ENCODE measurements around the gene POLD1.
"Not testable (repeated sequence)": the region's sequence is repeated elsewhere in the genome, so short reads cannot be mapped to it uniquely, and the experiment has no call there.

The POLD1 gene

DNA sequence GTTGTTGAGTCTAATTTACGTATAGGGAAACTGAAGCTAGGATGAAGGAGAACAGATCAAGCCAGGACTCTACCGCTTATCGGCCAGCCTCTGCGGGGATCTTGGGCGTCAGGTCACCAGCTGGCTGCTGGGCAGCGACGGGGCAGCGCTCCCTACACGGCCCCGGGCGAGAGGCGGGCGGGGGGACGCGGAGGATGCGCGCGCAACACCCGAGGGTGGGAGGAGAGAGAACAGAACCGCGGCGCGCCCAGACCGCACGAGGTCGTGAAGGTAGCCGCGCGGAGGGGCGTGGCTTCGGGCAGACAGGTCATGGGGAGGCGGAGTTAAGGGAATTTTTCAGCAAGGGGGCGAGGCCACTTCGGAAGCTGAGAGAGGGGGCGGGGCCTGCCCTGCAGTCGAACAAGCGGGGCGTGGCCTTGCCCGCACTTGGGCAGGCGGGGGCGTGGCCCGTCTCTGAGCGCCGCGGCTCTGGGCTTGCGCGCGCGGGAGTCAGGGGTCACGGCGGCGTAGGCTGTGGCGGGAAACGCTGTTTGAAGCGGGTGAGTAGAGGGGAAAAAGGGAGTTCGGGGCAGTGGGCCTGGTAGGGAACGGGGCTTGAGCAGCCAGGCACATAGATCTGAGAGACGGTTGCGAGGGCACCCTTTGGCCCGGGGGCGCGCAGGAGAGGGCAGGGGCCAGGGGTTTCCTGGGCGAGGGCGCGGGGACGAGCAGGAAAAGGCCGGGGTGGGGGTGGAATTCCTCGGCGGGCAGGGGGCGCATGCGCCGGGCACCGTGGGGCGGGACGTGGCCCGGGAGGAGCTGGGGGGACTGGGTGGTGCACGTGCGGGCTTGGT lies at the start of gene POLD1:
TSS of gene POLD1 (plus strand) at position 496 of the 833 bp plus-strand sequence. CDS start 14,505 bp downstream, outside the sequence.
- DNase-seq: peak; percentile 99

DNA sequence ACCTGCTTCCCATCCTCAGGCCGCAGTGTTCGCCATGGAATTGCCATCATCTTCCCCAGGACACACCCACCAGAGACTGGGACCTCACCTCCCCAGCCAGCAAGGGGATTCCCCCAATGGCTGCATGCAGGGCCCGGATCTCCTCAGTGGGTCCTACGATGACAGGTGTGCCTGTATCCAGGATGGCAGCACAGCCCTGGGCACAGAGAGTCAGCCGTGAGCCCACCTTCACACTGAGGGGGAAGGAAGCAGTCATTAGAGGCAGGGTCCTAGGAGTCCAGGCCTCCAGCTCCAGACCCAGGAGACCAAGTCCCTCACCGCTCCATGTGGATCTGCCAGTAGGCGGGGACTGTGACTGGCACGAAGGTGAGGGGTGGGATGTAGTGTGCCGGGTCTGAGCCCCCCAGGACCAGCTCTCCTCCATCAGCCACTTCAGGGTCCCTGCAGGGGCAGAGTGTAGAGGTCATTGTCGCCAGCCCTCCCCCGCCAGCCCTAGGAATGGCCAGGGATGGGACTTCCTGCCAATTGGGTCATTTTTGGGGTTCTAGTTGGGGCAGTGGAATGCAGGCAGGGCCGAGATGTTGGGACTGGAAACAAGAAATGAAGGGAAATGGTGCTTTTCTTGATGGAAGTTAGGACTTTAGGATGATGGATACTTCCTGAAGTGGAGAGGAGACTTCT lies 49.3 kb upstream of the POLD1 start:
- no peak for DNase-seq

DNA sequence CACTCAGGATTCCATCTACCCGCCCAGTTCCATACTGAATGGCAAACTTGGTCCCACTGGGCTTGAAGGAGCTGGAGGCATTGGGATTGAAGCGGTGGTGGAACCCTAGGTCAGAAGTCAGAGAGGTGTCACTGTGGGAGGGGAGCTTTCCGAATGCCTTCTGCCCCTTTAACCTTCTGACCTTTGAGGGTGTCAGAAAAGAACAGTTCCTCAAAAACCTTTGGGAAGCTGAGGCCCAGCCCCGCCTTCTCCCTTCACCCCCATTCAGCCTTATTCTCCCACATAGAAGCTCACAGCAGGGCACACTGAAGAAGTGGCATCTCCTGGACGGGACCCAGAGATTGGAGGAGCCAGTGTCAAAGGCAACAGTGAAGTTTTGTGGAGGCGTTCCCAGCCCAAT lies 47.1 kb upstream of the POLD1 start:
- DNase-seq: not testable (repeated sequence)

DNA sequence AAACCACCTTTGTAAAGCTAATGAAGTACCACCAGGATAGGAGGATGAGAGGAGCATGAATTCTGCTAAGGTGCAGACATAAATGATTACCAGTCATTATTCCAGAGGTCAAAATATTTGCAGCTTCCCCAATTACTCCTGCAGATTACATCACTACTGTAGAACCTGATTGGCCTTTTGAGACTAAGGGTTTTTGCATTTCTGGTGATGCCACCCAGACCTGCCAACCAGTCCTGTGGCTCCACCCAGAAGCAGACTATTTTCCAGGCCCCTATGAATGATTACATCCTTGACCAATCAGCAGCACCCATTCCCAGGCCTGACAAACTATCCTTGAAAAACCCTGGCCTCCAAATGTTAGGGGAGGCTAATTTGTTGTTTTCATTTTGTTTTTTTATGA lies 43.8 kb upstream of the POLD1 start:
- DNase-seq: no peak

DNA sequence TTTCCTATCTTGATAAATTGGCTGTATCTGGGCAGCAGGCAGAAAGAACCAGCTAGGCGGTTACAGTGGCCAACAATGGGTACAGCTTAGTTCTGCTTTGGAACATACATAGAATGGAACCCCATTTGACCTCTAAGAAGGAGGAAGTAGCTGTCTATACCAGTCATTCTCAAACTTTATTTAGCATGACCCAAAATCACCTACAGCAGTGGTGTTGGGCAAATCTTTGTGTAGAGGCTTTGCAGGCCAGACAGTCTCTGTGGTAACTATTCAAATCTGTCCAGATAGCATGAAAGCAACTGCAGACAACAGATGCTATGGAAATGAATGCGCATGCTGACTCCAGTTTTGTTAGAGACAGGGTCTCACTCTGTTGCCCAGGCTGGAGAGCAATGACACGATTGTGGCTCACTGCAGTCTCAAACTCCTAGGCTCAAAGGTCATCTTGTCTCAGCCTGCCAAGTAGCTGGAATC lies 43.0 kb upstream of the POLD1 start:
- no peak for DNase-seq

DNA sequence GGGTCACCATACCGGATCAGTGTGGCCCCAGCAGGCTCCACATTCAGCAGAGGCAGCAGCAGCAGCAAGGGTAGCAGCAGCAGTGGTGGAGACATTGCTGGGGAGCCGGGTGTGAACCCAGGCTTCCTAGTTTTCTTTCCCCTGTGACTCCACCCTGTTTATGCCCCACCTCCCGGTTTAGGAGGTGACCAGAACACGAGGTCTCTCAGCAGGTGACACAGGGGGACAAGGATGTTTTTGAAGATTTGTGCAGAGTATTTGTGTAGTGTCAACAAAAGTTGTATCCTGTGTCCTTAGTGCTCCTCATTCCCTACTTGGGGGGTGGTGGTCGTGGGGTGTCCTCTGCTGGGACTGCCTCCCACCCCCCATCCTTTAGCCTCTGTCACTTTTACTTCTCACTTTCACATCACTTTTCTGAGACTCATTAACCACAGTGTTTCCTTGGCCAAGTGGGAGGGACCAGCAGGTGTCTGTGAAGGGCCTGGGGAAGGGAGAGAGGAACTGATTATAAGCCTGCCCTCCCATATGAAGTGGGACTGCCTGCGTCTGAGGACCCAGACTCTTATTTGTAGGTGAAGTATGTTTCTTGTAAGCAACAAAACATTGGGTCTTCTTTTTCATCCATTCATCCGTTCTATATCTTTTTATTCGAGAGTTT lies 39.4 kb upstream of the POLD1 start:
- DNase-seq: no peak

DNA sequence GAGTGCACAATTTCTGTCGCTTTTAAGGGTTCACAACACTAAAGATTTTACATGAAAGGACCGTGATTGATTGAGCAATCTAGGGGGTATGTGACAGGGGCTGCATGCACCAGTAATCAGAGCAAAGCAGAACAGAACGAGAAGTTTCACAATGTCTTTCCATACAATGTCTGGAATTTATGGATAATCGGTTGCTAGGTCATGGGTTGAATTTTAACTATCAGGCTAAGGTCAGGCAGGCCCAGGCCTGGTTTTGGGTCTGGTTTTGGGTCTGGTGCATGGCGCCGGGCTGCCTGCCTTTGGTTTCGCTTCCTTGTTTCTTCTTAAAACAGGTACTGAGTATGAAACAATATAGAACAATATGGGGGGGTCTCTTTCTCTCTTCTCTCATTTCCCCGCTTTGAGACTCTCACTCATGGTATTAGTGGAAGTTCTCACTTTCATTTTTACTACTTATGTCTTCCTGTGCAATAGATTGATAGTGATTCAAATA lies 37.0 kb upstream of the POLD1 start:
- DNase-seq: not testable (repeated sequence)

DNA sequence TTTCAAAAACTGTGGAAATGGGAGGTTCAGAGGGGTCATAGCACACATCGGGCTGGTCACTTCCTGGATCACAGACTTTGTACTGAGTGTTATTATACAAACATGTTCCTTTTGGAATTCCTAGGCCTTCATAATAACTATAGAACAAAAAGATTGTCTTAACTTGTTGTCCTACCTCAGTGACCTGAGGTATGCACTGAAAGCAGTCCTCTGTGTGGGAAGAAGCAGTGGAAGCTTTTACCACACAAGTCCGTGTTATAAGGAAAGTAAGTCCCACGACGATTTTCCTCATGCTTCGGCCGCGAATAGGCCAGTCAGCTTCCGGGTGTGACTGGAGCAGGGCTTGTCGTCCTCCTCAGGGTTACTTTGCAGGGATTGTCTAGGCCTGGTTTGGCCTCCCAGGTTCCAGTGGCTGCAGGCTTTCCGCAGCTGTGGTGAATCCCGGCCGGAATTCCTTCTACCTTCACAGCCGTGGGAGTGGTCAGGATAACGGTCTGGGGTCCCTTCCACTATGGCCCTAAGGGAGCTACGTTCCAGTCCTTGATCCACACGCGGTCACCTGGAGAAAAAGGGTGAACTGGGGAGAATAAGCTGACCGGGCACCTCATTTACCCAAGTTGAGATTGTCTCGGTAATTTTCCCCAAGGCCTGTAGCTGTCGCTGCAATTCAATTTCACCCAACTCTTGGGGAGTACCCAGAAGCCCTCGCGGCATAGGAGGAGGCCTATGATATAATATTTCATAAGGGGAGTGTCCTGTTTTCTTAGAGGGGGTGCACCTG lies 34.7 kb upstream of the POLD1 start:
- DNase-seq: no peak

DNA sequence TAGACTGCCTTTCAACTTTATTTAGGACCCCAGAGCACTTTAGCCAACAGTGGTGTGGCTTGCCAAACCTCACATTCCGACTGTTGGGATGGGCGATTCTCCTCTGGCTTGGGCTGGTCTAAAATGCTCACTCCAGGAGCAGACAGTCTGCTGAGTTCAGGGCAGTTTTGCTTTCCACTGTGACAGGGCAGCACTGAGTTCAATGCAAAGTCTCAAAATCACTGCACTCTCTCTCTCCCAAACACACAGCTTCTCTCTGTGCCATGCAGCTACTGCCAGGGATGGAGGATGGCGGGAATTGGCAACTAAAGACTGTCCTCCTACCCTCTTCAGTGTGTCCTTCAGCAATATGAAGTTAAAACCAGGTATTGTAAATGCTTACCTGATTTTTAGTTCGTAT lies 31.9 kb upstream of the POLD1 start:
- DNase-seq: no peak

DNA sequence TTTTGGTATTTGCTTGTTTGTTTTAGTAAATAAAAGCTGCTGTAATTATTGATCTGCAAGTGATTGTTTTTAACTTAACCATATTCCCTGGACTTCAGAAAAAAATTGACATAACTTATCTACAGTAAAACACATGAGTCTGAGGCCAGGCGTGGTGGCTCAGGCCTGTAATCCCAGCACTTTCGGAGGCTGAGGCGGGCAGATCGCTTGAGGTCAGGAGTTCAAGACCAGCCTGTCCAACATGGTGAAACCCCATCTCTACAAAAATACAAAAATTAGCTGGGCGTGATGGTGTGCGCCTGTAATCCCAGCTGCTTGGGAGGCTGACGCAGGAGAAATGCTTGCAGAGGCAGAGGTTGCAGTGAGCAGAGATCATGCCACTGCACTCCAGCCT lies 30.7 kb upstream of the POLD1 start:
- not testable (repeated sequence) for DNase-seq

DNA sequence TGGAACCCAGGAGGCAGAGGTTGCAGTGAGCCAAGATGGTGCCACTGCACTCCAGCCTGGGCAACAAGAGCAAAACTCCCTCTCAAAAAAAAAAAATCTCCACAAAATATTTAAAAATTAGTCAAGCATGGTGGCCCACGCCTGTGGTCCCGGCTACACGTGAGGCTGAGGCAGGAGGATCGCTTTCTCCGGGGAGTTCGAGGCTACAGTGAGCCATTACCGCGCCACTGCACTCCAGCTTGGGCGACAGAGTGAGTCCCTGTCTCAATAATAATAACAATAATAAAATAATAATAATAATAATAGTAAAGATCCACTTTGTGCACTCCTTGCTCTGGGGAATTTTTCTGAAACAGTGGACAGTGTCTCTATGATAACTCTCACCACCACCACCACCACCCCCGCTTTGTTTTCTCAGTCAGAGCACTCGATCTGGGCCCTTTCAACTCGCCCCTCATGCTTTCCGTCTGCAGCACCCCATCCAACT lies 27.4 kb upstream of the POLD1 start:
- DNase-seq: no peak

DNA sequence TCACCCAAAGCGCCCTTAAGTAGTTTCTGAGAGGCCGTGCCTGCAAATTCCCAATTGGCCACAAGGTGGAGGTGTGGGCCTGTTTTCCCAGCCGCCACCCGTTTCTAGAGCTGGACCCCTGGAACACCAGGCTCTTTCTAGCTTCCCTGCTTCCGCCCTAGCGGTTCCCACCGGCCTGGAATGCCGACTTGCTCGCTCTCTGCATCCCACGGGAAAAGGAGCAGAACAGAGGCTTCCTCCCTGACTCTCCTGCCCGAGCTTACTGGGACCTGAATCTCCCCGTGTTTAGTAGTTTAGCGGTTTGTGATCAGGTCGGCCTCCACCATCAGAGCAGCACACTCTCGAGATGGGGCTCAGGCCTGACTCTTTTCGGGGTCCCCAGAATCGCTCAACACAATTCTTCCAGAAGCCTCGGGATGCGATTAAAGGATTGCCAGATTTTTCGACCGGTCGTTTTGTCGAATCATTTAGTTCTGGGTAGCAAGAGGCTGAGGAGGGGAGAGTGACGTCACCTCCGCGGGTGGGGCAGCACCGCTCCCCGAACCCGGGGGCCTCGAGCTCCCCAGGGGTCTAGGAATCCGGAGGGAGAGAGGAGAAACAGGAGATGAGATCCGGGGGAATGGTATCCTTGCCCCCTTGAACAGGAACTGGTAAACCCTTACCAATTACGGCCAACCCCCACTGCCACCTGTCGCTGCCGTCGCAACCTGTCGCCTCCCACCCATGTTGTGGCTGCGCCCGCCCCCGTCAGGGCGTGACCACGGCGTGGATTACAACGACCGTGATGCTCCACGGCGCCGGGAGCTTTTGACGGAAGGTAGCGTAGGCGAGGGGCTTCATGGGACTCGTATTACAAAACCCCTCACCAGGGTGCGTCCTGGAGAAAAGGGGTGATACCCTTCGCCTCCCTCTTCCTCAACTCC lies 26.7 kb upstream of the POLD1 start:
- DNase-seq: peak; percentile 88

DNA sequence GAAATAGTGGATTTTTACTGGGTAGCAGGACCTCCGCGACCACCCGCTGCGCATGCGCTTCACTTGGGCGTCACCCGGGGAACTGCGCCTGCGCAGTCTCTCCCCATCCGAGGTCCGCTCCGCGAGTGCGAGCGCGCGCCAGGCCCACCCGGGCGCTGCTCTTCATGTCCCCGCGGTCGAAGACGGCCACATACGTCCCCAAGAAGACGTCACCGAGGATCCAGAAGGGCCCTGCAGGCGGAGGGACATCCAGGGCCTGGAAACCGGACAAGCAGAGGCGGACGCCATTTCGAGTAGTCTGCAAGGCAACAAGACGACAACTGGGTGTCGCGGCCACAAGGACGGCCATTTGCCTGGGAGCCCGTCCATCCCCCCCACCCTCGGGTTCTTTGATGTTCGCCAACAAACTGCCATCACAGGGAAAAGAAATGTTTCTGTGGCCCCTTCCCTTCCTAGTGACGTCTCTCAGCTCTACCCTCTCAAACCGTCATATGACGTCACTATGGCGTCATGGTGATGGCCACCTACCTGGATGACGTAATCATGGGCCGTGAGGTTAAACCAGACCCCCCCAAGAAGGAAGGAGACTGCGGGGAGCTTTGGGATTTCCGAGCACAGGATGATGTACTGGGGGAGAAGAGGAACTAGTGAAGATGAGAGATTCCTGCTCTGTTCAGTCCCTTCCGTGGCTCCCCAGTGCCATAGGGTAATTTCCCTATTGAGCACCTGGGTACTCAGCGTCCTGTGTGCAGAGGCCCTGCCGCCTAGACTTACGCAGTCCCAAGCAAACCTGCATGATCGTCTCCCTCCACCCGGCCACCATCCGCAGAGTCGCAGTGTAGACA lies 25.4 kb upstream of the POLD1 start:
- peak; percentile 79 for DNase-seq

DNA sequence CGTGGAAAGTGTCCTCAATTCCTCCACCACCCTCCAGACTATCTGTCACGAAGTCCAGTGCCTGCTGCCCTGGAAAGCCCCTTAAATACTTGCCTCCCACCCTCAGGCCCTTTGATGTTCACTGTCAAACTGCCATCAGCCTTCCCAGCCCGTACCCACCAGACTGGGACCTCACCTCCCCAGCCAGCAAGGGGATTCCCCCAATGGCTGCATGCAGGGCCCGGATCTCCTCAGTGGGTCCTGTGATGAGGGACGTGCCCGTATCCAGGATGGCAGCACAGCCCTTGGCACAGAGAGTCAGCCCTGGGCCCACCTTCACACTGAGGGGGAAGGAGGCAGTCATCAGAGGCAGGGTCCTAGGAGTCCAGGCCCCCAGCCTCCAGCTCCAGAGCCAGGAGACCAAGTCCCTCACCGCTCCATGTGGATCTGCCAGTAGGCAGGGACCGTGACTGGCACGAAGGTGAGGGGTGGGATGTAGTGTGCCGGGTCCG lies 24.8 kb upstream of the POLD1 start:
- DNase-seq: no peak

DNA sequence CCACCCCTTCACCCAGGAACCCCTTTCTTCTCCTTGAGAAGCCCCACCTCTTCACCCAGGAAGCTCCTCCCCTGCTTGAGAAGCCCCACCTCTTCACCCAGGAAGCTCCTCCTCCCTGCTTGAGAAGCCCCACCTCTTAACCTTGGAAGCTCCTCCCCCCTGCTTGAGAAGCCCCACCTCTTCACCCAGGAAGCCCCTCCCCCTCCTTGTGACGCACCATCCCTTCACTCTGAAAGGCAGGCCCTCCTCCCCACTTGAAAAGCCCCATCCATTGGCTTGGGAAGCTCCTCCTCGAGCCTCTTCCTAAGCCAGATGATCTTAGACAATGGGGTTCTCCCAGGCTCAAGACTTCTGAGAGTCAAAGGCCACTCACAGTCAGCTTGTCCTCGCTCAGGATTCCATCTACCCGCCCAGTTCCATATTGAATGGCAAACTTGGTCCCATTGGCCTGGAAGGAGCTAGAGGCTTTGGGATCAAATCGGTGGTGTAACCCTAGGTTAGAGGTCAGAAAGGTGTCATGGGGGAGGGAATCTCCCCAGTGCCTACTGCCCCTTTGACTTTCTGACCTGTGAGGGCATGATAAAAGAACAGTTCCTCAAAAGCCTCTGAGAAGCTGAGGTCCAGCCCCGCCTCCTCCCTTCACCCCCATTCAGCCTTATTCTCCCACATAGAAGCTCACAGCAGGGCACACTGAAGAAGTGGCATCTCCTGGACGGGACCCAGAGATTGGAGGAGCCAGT lies 22.7 kb upstream of the POLD1 start:
- DNase-seq: peak; percentile 75

DNA sequence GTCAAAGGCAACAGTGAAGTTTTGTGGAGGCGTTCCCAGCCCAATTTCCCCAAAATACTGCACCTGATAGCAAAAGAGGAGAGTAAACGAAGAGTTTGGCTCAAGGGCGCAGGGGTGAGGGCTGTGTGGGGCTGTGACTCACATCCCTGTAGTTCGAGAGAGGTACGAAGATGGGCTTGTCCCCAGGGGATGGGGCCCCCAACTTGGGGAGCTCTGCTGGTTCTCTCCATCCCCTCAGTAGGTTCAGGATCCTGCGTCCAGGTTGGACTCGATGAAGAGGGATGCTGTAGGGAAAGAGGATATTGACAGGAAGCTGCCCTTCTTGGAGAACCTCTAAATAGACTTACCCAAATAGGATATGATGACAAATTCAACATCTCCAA lies 22.1 kb upstream of the POLD1 start:
- no peak for DNase-seq

DNA sequence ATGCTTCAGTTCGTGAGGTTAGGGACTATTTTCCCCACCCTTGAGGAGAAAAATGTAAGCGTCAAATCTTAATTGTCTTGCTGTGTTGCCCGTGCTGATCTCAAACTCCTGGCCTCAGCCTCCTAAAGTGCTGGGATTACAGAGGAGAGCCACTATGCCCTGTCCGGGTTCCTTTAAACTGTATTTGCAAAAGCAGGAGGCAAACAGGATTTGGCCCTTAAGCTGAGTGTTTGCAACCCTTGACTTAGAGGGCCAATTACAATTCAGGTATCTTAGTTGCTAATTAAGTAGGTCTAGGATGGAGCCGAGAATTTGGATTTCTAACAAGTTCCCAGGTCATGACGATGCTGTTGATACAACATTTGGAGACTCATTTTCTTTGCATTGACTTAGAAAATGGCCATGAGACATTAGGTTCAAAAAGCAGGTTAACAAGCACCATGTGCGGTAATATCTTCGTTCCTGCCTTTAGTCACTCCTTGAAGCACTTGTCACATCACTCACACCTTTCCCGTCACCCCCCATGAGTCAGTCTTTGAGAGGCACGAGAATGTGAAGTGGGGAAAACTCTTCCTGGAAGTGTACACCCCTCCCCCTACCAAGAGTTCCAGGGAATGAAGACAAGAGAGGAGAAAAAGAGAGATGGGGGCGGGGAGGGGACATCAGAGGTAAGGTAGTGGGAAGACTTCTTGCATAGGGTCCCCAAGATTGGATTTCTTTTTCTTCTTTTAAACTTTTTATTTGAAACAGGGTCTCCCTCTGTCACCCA lies 21.3 kb upstream of the POLD1 start:
- peak; percentile 74 for DNase-seq

DNA sequence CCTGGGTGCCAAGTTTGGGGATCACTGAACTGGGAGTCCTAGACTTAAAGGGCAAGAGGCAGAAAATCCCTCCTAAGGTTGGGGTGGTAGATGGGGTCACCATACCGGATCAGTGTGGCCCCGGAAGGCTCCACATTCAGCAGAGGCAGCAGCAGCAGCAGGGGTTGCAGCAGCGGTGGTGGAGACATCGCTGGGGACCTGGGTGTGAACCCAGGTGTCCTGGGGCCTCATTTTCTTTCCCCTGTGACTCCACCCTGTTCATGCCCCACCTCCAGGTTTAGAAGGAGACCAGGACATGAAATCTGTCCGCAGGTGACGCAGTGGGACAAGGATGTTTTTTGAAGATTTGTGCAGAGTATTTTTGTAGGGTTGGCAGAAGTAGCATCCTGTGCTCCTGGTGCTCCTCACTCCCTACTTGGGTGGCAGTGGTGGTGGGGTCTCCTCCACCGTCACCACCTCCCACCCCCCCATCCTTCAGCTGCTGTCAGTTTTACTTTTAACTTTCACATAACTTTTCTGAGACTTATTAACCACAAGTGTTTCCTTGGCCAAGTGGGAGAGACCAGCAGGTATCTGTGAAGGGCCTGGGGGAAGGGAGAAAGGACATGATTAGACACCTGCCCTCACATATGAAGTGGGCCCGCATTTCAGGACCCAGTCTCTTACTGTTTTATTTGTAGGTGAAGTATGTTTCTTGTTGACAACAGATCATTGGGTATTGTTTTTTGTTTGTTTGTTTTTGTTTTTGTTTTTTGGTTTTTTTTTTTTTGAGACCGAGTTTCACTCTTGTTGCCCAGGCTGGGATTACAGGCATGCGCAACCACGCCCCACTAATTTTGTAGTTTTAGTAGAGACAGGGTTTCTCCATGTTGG lies 18.5 kb upstream of the POLD1 start, which contains the start of gene NAPSA:
TSS of gene NAPSA (minus strand) at position 206 of the 873 bp plus-strand sequence. CDS start at position 188, 18 bp downstream.
- DNase-seq: no peak
